A549 (cell line): ENCODE data around the gene ZBTB16. TPM values are rescaled to one million over a fixed set of nuclear protein-coding genes. Genes with fewer than 3 reads are reported as not detected.

ENCODE experiments used
- ATAC-seq, 2 experiments: fragments of 200-7000 bp in 1 of 2; fragments of >200 bp in 1 of 2; cut with Nextera tagmentation in 1 of 2; cut with Tn5 transposase in 1 of 2; 3 replicates each; pipeline versions ENCODE4 v1.8.0 to v1.9.1; 2018 to 2020; ENCODE audit warnings: mild to moderate bottlenecking in 1 of 2, moderate library complexity in 1 of 2
- CTCF ChIA-PET: fragments of 300-600 bp; sonication (Branson Sonifier 250); formaldehyde crosslinking; extraction: SDS; loops from one replicate; lab custom pipeline; 2021; ENCODE audit warnings: antibody characterized with exemption, inconsistent platforms; lab: Yijun Ruan, JAX
- POLR2A ChIA-PET: fragments of 350-600 bp; formaldehyde crosslinking; extraction: SDS; loops from one replicate; lab custom pipeline; 2021; ENCODE audit warnings: antibody characterized with exemption, inconsistent platforms; lab: Yijun Ruan, JAX
- DNase-seq, 2 experiments: peaks; one replicate each; pipeline versions ENCODE4 v3.0.0 to v3.0.0-alpha.2; 2011 to 2016; ENCODE audit warnings: low read depth in 1 of 2, low spot score in 1 of 2
- FAIRE-seq: peaks from 2 replicates; lab custom pipeline; 2011; peaks lifted over from hg19 to GRCh38; lab: Jason Lieb, UNC
- H3K27ac ChIP-seq, 2 experiments: fragments of >200 bp; sonication (Bioruptor Twin); formaldehyde crosslinking; 3 replicates each; pipeline ENCODE4 v1.5.1; 2016 to 2017
- H3K4me1 ChIP-seq: fragments of >200 bp; sonication (Bioruptor Twin); formaldehyde crosslinking; 3 replicates; pipeline ENCODE4 v1.6.1; 2016
- H3K4me2 ChIP-seq: fragments of >200 bp; sonication (Bioruptor Twin); formaldehyde crosslinking; 3 replicates; pipeline ENCODE4 v1.6.1; 2016
- H3K4me3 ChIP-seq: fragments of >200 bp; sonication (Bioruptor Twin); formaldehyde crosslinking; 3 replicates; pipeline ENCODE4 v1.5.1; 2016
- H3K9me3 ChIP-seq: fragments of >200 bp; sonication (Bioruptor Twin); formaldehyde crosslinking; 3 replicates; pipeline ENCODE4 v1.6.1; 2016
- CEBPB ChIP-seq, 2 experiments: fragments of >200 bp in 1 of 2; sonication (Bioruptor Twin) in 1 of 2; formaldehyde crosslinking in 1 of 2; IDR thresholded peaks; 2 replicates each; pipeline ENCODE4 v1.6.1; 2012 to 2016
- CHD2 ChIP-seq: fragments of 150-350 bp; IDR thresholded peaks from 2 replicates; pipeline ENCODE4 v1.6.1; 2014; ENCODE audit warnings: low read length; ENCODE audit not compliant: partially characterized antibody
- ESRRA ChIP-seq: fragments of 150-350 bp; IDR thresholded peaks from 2 replicates; pipeline ENCODE4 v1.6.1; 2014; ENCODE audit warnings: mild to moderate bottlenecking, low read length, borderline replicate concordance
- FOSB ChIP-seq: fragments of 250-450 bp; sonication (Bioruptor Pico); IDR thresholded peaks from 2 replicates; pipeline ENCODE4 v1.5.0; 2020; ENCODE audit warnings: mild to moderate bottlenecking, moderate library complexity
- GATA3 ChIP-seq: IDR thresholded peaks from 2 replicates; pipeline ENCODE4 v1.6.1; 2012; ENCODE audit warnings: borderline replicate concordance
- HES2 ChIP-seq: fragments of >200 bp; sonication (Bioruptor Twin); formaldehyde crosslinking; IDR thresholded peaks from 2 replicates; pipeline ENCODE4 v1.6.1; 2016
- HEYL ChIP-seq: fragments of 250-450 bp; sonication (Bioruptor Pico); IDR thresholded peaks from 2 replicates; pipeline ENCODE4 v1.8.0; 2021; ENCODE audit warnings: mild to moderate bottlenecking, moderate library complexity
- HMGXB4 ChIP-seq: fragments of 250-450 bp; sonication (Bioruptor Pico); IDR thresholded peaks from 2 replicates; pipeline ENCODE4 v1.5.0; 2021; ENCODE audit warnings: mild to moderate bottlenecking, moderate library complexity, borderline replicate concordance
- HOXA7 ChIP-seq: fragments of 250-450 bp; sonication (Bioruptor Pico); IDR thresholded peaks from 2 replicates; pipeline ENCODE4 v1.5.0; 2020; ENCODE audit warnings: mild to moderate bottlenecking, moderate library complexity
- JUN ChIP-seq, 2 experiments: fragments of >200 bp; sonication (Bioruptor Twin); formaldehyde crosslinking; IDR thresholded peaks; 2 replicates in 1 of 2; 3 replicates in 1 of 2; pipeline ENCODE4 v1.6.1; 2016 to 2017
- KDM1A ChIP-seq: fragments of 200-600 bp; sonication (generic); IDR thresholded peaks from 2 replicates; pipeline ENCODE4 v1.6.1; 2016; ENCODE audit warnings: low read depth, mild to moderate bottlenecking
- MAZ ChIP-seq: fragments of 150-350 bp; IDR thresholded peaks from 2 replicates; pipeline ENCODE4 v1.6.1; 2014; ENCODE audit warnings: antibody characterized with exemption, low read depth, low read length, borderline replicate concordance
- MYC ChIP-seq: IDR thresholded peaks from 2 replicates; pipeline ENCODE4 v1.6.1; 2012; ENCODE audit warnings: mild to moderate bottlenecking, inconsistent platforms, low read length, improper control_type of control experiment, borderline replicate concordance
- NFE2L2 ChIP-seq: fragments of 150-350 bp; conservative IDR thresholded peaks from 2 replicates; pipeline ENCODE4 v1.6.1; 2014; ENCODE audit warnings: low read length
- PHF8 ChIP-seq: fragments of 200-600 bp; sonication (generic); IDR thresholded peaks from 2 replicates; pipeline ENCODE4 v1.6.1; 2016; ENCODE audit warnings: low read depth, mild to moderate bottlenecking, antibody characterized with exemption, moderate library complexity, borderline replicate concordance
- RCOR1 ChIP-seq: fragments of 150-350 bp; IDR thresholded peaks from 2 replicates; pipeline ENCODE4 v1.6.1; 2014; ENCODE audit warnings: antibody characterized with exemption, low read length, low read depth
- SMC3 ChIP-seq: fragments of >200 bp; sonication (Bioruptor Twin); formaldehyde crosslinking; IDR thresholded peaks from 3 replicates; pipeline ENCODE4 v1.6.1; 2018; ENCODE audit warnings: inconsistent platforms
- TFCP2L1 ChIP-seq: fragments of 250-450 bp; sonication (Bioruptor Pico); IDR thresholded peaks from 2 replicates; pipeline ENCODE4 v1.5.0; 2021; ENCODE audit warnings: mild to moderate bottlenecking
- ZNF302 ChIP-seq: fragments of 250-450 bp; sonication (Bioruptor Pico); IDR thresholded peaks from 2 replicates; pipeline ENCODE4 v1.9.0; 2021; ENCODE audit warnings: inconsistent platforms, mild to moderate bottlenecking, moderate library complexity
- WGBS: methylation state at CpG from one replicate; pipeline ENCODE4 v1.1.6; 2017; ENCODE audit errors: missing lambda C conversion rate; 5-methylcytosine and 5-hydroxymethylcytosine counted together
- polyA plus RNA-seq, 4 experiments: library from polyadenylated mRNA; depleted of rRNA in 3 of 4; stranded (reverse); fragments of >200 nt; fragmentation: RNase III in 1 of 4; extraction: RNeasy Plus Mini Kit Qiagen cat#74134 plus additional on column Dnase treatment in 1 of 4; gene quantifications; 2 replicates in 3 of 4; 3 replicates in 1 of 4; pipeline ENCODE4 v1.2.3, GENCODE V29; 2011 to 2017
- TF ChIP-seq, protein P1 (sequence below): fragments of 200-600 bp; sonication (generic); IDR thresholded peaks from 2 replicates; pipeline ENCODE4 v1.6.1; 2016; ENCODE audit warnings: antibody characterized with exemption, mild to moderate bottlenecking, moderate library complexity
- TF ChIP-seq, protein P2 (sequence below): fragments of 250-450 bp; sonication (Bioruptor Pico); IDR thresholded peaks from 2 replicates; pipeline ENCODE4 v1.5.0; 2020; ENCODE audit warnings: low read depth, mild to moderate bottlenecking, moderate library complexity
- TF ChIP-seq, protein P3 (sequence below): IDR thresholded peaks from 2 replicates; pipeline ENCODE4 v1.6.1; 2012

The ZBTB16 gene
- polyA plus RNA-seq, 2 of the 4 experiments (the other 2 are of a cell fraction) = not detected

DNA sequence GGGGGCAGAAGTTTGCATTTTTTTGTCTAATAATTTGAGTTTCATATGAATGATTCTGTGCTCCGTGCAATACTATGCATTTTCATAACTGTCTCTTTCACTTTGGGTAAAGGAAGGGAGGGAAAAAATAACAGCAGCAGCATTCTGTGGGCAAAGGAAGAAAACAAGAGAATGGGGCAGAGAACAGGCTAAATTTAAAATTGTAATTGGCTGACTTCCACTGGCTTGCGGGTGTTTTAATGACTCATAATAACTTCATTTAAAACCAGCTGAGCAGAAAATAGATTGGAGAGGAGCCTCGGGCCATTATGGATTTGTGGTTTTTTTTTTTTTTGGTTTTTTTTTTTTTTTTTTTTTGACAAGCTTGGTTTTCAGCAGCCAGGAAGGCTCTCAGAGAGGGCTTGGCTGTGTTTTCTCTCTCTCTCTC lies 107.4 kb downstream of the ZBTB16 start:
- CTCF ChIA-PET = no interaction called here
- Histone ChIP-seq H3K27ac (no peak overlapping the region; a peak in 1 of 6 replicates), H3K4me2 (no peak overlapping the region), H3K4me1 (peaks cover 13% of the 10 kb centered on the region), H3K4me3 (no peak overlapping the region), H3K9me3 (no peaks in the 10 kb centered on the region)
- ATAC-seq (no peak), FAIRE-seq (no peak), DNase-seq (no peak)
- 23% methylated on average over 3 of the region's 3 CpGs for WGBS
- POLR2A ChIA-PET = no interaction called here
- no peak for TF ChIP-seq CHD2
- TF ChIP-seq HOXA7 (CRISPR knock-in tag) = no peak
- TF ChIP-seq ZNF302 (CRISPR knock-in tag) = no peak
- TF ChIP-seq, protein P1, sequence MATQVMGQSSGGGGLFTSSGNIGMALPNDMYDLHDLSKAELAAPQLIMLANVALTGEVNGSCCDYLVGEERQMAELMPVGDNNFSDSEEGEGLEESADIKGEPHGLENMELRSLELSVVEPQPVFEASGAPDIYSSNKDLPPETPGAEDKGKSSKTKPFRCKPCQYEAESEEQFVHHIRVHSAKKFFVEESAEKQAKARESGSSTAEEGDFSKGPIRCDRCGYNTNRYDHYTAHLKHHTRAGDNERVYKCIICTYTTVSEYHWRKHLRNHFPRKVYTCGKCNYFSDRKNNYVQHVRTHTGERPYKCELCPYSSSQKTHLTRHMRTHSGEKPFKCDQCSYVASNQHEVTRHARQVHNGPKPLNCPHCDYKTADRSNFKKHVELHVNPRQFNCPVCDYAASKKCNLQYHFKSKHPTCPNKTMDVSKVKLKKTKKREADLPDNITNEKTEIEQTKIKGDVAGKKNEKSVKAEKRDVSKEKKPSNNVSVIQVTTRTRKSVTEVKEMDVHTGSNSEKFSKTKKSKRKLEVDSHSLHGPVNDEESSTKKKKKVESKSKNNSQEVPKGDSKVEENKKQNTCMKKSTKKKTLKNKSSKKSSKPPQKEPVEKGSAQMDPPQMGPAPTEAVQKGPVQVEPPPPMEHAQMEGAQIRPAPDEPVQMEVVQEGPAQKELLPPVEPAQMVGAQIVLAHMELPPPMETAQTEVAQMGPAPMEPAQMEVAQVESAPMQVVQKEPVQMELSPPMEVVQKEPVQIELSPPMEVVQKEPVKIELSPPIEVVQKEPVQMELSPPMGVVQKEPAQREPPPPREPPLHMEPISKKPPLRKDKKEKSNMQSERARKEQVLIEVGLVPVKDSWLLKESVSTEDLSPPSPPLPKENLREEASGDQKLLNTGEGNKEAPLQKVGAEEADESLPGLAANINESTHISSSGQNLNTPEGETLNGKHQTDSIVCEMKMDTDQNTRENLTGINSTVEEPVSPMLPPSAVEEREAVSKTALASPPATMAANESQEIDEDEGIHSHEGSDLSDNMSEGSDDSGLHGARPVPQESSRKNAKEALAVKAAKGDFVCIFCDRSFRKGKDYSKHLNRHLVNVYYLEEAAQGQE = no peak
- no peak for TF ChIP-seq CEBPB (IDR thresholded peaks at IDR 0.05)
- TF ChIP-seq PHF8 = no peak
- TF ChIP-seq KDM1A = no peak
- no peak for TF ChIP-seq SMC3
- TF ChIP-seq HES2 = no peak
- TF ChIP-seq ESRRA = no peak

- no peak for ATAC-seq
- DNase-seq = no peak
- no peaks in the 10 kb centered on the region for H3K9me3 ChIP-seq
- ChIA-PET CTCF (interaction anchor here (0.8 kb wide), 1 partner anchor 176 kb away, joined by 3 read pairs; no protein-coding TSS in a partner anchor), POLR2A (no interaction called here)
- H3K4me3 ChIP-seq = no peak overlapping the region
- 40% methylated on average over 5 of the region's 5 CpGs for WGBS
- H3K27ac ChIP-seq = no peak overlapping the region
- no peak for TF ChIP-seq HMGXB4 (CRISPR knock-in tag)
- TF ChIP-seq JUN (IDR thresholded peaks at IDR 0.05) = no peak
- no peak for TF ChIP-seq GATA3
- no peak for TF ChIP-seq TFCP2L1
- TF ChIP-seq FOSB (CRISPR knock-in tag) = no peak
- TF ChIP-seq, protein P2, sequence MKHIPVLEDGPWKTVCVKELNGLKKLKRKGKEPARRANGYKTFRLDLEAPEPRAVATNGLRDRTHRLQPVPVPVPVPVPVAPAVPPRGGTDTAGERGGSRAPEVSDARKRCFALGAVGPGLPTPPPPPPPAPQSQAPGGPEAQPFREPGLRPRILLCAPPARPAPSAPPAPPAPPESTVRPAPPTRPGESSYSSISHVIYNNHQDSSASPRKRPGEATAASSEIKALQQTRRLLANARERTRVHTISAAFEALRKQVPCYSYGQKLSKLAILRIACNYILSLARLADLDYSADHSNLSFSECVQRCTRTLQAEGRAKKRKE (CRISPR knock-in tag) = no peak
- no peak for TF ChIP-seq RCOR1
- TF ChIP-seq NFE2L2 = no peak
- no peak for TF ChIP-seq HEYL (CRISPR knock-in tag)
- no peak for TF ChIP-seq CHD2
- no peak for TF ChIP-seq MYC
- TF ChIP-seq, protein P3, sequence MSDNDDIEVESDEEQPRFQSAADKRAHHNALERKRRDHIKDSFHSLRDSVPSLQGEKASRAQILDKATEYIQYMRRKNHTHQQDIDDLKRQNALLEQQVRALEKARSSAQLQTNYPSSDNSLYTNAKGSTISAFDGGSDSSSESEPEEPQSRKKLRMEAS = no peak
- no peak for TF ChIP-seq CEBPB (IDR thresholded peaks at IDR 0.05)
- no peak for TF ChIP-seq MAZ
- FAIRE-seq = no peak
- no peak overlapping the region for H3K4me2 ChIP-seq
- peaks cover 12% of the 10 kb centered on the region for H3K4me1 ChIP-seq
Measured at GRCh38 chr11:114167355-114167754, 107.8 kb downstream of the ZBTB16 start.
